Testis (tissue), 2 donors: Measurements from ENCODE around the gene NOC4L.
"Not testable (repeated sequence)": the region's sequence is repeated elsewhere in the genome, so short reads cannot be mapped to it uniquely, and the experiment has no call there.

Experiments used
- POLR2A ChIP-seq: fragments of 450-650 bp; IDR thresholded peaks from one replicate; pipeline ENCODE4 v1.6.1; 2017; ENCODE audit warnings: antibody characterized with exemption, mild to moderate bottlenecking, moderate library complexity
- TF ChIP-seq, protein P1 (sequence below), 3 experiments: fragments of 450-650 bp in 2 of 3; fragments of 200-600 bp in 1 of 3; sonication (generic) in 1 of 3; IDR thresholded peaks; one replicate each; pipeline ENCODE4 v1.5.1; 2016 to 2019; ENCODE audit warnings: antibody characterized with exemption in 3 of 3, mild to moderate bottlenecking in 2 of 3, moderate library complexity in 1 of 3

GRCh38 chr12:132149526-132149925 is 5.3 kb downstream of the NOC4L start:
- TF ChIP-seq, protein P1, sequence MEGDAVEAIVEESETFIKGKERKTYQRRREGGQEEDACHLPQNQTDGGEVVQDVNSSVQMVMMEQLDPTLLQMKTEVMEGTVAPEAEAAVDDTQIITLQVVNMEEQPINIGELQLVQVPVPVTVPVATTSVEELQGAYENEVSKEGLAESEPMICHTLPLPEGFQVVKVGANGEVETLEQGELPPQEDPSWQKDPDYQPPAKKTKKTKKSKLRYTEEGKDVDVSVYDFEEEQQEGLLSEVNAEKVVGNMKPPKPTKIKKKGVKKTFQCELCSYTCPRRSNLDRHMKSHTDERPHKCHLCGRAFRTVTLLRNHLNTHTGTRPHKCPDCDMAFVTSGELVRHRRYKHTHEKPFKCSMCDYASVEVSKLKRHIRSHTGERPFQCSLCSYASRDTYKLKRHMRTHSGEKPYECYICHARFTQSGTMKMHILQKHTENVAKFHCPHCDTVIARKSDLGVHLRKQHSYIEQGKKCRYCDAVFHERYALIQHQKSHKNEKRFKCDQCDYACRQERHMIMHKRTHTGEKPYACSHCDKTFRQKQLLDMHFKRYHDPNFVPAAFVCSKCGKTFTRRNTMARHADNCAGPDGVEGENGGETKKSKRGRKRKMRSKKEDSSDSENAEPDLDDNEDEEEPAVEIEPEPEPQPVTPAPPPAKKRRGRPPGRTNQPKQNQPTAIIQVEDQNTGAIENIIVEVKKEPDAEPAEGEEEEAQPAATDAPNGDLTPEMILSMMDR (IDR thresholded peaks at IDR 0.05) = not testable (repeated sequence)
- TF ChIP-seq POLR2A = not testable (repeated sequence)
